Fibroblast of skin of right quadriceps (primary cell): ENCODE data around the gene RTN4RL2.
A peak's percentile ranks its signal among the peaks of the same experiment; 100 is the strongest.
"Not testable (repeated sequence)": the region's sequence is repeated elsewhere in the genome, so short reads cannot be mapped to it uniquely, and the experiment has no call there.

Source experiments
- DNase-seq: peaks from one replicate; pipeline ENCODE4 v3.0.0-alpha.2; 2013

Gene RTN4RL2

DNA sequence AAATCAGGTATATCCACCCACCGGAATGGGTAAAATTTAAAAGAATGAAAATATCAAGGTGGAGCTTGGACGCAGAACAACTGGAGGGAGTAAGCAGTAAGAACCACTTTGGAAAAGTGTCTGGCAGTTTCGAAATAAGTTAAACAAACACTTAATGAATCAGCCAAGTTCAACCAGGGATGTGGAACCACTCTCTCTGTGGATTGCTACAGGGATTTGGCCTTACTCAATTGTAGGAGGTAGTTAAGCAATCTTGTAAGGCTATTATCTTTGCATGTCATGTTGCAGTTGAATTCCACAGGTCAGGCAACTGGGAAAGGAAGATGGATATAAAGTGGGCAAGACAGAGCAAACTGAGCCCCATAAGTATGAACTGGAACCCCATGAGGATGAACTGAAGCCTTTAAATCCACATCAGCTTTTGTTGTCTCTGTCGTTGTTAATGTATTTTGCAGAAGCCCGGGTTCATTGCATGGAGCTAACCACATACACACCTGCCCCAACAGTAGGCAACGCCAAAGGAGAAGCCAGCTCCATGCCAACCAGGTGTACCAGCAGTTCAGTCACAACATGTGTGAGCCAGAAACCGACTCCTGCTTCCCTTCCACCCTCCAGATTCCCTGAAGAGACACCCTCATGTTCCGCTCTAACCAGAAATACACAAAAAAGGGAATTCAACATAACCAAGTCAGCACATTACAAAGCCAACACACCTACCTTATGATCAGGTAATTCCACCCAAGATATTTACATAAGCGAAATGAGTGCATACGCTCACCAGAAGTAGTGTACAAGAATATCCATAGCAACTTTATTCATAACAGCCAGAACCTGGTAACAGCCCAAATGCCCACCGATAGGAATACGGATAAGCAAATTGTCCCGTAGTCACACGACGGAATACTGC, 25.4 kb upstream of the RTN4RL2 start:
- peak; percentile 92 for DNase-seq

DNA sequence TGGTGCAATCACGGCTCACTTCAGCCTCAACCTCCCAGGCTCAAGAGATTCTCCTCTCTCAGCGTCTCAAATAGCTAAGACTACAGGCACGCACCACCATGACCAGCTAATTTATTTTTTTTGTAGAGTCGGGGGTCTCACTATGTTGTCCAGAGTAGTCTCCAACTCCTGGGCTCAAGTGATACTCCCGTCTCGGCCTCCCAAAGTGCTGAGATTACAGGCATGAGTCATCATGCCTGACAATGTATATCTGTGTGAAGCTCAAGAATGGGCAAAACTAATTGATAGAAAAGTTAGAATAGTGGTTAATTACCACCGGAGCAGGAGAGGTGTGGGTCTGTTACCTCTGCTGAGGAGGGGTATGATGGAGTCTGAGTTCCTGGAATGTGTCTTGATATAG, 24.3 kb upstream of the RTN4RL2 start:
- no peak for DNase-seq

DNA sequence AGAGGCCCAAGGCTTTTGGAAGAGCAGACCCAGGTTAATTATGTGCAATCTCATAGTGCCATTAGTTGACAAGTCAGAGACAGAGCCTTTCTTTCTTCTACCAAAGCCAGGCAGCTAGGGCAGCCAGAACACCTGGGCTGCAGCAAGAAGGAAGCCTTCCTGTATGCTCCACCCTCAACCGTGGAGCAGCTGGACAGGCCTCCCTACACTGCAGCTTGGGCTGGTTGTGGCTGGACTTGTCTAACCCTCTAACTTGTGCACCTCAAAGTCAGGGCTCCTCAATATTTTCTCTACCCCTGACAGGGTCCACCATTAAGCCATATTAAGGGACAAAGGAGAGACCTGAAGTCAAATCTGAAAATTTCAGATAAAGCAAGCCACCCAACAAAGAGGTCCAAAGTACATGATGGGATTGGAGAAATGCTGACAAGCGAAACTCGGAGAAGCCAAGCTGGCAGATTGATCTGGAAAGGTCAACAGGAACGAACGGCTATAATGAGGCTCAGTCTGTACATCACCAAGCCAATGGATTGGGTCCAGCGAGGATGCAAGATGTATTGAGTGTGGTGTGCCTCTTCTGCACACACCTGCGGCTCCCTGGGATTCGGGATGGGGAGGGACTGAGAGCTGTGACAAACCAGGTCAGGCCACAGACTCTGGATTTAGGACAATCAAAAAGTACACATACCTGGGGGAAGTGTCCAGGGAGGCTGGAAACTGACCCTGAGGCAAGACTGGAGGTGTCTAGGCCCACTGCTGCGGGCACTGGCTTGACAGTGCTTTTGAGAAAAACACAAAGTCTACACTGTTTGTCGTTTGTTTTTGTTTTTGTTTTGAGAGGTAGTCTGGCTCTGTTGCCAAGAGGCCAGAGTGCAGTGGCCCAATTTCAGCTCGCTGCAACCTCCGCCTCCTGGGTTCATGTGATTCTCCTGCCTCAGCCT, 21.7 kb upstream of the RTN4RL2 start:
- DNase-seq, result no peak

DNA sequence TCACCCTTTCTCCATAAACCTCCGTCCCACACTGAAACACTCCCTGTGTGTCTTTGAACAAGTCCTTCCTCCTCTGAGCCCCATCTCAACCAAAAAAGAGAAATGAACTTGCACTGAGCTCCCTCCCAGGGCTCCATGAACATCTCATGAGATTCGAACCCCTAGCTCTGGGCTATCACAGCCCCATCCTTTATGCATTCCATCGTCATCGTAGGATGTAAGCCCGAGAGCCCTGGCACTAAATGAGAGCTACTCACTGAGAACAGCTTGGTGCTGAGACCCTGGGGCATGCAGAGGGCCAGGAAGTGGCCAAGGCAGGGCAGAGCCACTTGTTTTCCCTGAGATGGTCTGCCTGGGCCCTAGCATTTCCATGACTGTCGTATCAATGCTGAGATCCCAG, 20.5 kb upstream of the RTN4RL2 start:
- DNase-seq, result no peak

DNA sequence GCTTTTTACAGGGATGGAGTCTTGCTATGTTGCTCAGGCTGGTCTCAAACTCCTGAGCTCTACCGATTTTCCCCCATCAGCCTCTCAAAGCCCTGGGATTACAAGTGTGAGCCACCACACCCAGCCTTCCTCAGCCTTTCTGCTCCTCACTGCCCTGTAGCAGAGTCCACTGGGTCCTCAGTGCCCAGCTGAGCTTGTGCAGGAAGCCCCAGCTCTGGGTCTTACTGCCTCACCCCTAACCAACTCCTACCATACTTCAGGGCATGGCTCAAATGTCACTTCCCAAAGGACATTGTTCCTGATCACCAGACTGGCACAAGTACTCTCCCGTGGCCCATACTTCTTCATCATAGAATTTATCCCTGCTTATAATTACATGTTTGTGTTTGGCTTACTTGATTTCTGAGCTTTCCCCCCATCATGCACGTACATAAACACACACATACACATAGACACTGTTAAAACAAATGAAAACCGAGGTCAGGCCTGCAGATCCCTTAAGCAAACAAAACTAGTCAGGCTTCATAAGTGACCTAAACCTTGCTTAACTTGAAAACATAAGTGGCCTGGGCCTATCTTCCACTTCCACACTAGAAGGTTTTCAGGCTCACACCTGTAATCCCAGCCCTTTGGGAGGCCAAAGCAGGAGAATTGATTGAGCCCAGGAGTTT, 19.4 kb upstream of the RTN4RL2 start:
- DNase-seq, result no peak

DNA sequence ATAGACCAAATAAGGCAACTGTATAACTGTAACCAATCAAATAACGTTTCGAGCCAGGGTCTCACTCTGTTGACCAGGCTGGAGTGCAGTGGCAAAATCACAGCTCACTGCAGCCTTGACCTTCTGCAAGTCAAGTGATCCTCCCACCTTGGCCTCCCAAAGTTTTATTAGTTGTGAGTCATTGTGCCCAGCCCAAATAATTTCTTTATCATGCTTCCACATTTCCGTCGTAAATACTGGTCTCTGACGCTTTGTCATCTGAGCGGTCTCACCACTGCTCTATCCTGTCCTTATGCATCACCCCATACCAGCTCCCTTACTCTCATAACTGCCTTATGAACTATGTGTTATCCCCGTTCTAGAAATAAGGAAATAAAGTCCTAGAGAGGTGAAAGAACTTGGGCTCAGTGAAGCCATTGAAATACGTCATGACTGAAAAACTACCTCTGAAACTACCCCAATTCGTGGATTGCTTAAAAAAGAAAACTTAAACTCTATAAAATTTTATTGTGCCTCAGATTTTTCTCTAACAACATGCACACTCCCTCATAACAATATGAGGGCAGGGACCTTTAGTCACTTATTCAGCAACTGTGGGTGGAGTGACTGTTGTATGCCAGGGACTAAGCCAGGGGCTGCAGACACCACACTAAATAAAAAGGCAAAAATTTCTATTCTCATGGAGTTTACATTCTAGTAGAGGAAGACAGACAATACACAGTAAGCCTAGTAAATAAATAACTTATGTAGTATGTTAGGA, 15.8 kb upstream of the RTN4RL2 start:
- DNase-seq, result no peak

DNA sequence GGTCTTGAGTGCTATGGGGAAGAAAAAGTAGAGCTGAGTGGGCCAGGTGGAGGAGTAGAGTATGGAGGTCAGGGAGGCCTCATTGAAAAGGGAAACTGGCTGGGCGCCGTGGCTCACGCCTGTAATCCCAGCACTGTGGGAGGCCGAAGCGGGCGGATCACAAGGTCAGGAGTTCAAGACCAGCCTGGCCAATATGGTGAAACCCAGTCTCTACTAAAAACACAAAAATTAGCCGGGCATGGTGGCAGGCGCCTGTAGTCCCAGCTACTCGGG, 15.3 kb upstream of the RTN4RL2 start:
- not testable (repeated sequence) for DNase-seq

DNA sequence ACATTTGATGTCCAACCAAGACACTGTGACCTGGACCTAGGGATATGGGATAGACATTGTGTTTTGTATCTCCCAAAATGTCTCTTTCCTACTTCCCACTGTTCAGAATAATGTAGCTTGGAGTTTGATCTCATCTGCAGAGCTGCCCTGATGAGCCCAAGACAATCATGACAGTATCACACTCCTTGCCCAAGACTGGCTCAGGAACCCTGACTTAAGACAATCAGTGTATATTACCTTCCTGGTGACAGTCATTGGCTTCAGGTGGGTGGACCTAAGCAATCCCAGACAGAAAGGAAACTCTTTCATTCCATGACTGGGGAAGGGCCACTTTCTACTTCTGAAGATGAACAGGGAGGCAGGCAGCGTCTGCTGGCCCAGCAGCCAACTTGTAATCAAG, 14.3 kb upstream of the RTN4RL2 start:
- no peak for DNase-seq

DNA sequence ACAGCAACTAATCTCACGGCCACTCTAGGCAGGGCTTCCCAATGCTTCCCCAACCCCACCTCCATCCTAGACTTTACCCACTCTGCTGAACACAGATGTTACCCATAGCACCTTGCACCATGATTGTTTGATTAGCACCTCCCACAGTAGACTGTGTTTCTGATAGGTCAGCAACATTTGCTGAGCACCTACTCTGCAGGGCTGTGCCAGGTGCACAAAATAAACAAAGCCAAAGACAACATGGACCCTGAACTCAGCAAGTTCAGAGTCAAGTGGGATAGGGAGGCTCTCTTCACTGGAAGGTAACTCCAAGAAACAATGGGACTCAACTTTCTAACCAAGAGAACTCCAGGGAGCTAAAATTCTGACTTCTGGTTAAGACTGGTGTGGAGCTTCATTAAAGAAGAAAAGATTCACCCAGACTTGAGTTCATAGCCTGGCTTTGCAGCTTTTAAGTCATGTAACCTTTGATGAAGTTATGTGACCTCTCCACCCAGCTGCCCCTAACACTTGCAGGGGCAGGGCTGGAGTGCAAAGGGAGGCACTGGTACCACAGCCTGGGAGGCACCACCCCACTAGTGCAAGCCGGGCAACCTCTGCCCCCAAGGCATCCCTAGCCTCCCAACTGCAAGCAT, 6.7 kb upstream of the RTN4RL2 start:
- DNase-seq, result no peak

DNA sequence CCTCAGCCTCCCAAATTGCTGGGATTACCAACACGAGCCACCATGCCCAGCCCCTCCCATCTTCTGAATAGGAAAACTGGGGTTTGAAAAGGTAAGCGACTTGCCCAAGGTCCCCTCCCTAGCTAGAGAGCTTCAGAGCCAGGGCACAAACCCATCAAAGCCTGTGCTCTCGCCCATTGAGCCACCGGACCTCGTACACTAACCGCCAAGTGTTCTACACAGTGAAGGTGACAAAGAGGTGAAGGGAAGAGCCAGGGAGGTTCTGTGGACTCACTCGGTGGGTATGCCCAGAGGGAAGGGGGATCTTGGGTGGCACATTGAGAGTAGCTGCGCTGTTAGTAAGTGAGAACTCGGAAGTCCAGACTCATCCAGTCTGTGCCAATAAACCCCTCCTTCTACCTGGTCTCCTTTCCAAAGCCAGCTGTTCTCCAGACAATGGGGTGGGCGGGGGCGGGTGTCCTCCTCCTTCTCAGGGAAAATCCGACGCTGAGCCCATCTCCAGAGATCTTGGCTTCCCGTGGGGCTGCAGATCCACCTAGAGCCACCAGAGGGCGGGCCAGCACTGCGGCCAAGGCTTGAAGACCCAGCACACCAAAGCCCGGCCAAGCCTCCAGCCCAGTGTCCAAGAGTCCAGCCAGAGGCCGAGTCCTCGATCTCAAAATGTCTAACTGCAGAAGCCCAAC, 3.2 kb upstream of the RTN4RL2 start:
- peak; percentile 56 for DNase-seq

DNA sequence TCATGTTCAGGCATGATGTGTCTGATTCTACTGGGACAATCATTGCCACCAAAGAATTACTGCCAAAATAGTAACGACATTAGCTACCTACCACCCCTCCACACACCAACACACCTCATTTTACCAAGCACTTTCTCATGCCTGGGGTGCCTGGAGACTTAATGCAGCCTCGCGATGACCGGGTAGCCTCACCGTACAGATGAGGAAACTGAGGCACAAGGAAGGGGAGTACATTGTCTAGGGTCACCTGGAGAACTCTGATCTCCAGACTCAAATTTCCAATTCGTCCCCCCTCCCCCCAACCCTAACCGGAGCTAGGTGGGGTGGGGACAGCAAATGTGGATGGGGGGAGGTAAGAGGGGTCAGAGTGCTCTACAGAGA, 2.7 kb upstream of the RTN4RL2 start:
- no peak for DNase-seq

DNA sequence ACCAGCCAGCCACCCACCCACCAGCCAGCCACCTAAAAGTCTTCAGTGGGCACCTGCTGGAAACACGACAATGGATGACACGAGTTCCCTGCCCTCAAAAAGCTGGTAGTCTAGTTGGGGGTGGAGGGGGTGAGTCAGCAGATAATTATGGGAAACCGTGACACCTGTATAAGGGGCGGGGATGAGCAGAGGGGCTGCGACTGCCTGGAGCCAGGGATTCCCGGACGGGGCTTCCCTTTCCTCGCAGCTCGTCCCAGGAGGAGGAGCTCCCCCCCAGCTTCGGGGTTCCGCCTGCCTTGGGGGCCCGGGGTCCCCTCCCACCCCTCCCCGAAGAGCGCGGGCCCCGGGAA, 2.3 kb upstream of the RTN4RL2 start:
- DNase-seq, result no peak

DNA sequence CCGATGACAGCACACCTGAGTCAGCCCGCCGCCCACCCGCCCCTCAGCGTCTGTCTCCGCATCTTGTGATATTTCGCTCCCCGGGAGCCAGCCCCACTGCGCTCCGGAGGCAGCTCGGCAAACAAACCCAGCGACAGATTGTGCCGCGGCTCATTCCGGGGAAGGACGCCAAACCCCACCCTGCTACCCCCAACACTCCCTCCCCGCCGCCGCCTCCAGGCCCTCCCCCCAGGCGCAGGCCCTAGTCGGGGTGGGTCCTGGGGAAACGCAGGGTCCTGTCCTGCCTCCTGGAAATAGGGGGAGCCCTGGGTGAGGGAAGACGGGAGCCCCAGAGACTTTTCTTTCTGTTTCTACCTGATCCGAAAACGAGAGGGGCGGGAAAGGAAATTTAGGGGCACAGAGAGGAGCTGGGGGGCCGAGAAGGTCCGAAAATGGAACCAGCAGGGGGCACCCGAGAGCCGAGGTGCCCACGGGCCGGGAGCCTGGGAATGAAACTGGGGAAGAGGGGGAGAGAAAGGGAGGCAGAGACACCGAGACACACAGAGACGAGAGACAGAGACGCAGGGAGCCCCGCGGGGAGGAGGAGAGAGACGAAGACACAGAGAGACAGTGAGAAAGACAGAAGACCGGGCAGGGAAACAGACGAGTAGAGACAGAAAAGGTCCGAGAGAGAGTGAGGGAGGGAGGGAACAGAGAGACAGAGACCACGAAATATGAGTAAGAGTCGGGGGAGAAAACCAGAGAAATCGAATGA, 1.7 kb upstream of the RTN4RL2 start:
- DNase-seq, result no peak

DNA sequence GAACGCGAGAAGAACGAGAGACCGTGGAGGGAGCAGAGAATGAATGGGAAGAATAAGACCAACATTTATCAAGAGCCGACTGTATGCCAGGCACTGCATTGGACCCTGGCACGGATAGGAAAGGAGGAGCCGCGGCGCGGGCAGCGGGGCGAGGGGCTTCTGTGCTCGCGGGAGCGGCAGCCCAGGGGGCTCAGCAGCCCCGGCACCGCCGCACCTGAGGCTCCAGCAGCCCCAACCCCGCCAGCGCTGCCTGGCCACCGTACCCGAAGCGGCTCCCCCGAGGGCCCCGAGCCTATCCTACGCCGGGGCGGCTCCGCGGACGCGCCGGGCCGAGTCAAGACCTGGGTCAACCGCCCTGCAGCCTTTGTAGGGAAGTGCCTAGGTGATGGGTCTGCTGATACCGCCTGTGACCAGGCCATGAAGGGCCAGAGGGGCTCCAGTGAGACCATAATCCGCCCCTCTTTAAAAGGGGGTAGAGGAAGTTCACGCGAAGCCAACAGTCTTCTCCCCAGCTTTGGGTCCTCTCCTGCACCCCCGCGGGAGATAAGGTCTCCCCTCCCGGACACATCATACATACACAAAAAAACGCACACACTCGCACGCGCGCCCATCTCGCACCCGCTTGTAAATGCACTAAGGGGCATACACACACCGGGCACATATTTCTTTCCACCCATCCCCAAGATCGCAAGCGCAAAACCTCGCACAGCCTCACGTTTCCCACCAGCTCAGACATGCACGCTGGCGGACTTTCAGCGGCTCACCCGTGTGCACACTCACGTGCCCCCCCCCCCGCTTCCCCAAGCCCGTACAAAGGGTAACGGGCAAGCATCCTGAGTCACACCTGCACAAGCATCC, 935 bp upstream of the RTN4RL2 start:
- DNase-seq, result no peak

DNA sequence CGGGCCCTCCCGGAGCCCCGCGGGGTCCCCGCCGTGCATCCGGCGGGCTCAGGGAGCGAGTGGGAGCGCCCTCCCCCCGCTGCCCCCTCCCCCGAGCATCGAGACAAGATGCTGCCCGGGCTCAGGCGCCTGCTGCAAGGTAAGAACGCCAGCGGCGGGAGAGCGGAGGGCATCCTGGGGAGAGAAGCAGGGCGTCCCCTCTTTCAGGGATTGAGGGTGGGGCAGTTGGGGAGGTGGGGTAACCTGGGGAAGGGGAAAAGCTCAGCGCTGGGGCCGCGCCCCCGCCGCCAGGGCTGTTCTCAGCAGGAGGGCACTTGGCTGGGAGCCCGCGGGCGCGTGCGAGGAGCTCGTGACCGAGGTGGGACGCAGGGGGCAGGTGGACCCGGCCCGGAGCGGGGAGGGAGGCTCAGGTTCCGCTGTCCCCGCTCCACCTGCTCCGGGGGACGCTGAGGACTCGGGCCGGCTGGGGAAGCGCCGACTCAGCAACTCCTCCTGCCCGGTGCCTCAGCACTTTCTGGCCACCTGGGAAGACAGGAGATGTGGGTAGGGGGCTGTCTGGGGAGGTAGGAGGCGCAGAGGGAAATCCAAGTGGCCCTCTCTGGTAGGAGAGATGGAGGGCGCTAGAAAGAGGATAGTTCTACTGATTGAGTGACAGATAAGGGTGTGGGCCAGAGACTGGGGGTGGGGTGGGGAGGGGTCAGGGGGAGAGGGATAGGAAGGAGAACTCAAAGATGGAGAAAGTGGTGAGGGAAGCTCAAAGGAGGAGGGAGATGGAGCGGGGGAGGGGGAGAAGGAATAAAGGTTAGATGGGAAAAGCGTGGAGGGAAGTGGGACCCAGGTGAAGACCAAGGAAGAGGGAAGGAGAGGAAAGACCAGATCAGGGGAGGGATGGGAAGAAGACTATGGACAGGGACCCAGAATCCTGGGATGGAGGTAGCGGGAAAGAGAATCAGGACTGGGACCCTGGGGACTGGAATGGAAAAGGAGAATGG, 726 bp downstream of the RTN4RL2 start:
- no peak for DNase-seq

DNA sequence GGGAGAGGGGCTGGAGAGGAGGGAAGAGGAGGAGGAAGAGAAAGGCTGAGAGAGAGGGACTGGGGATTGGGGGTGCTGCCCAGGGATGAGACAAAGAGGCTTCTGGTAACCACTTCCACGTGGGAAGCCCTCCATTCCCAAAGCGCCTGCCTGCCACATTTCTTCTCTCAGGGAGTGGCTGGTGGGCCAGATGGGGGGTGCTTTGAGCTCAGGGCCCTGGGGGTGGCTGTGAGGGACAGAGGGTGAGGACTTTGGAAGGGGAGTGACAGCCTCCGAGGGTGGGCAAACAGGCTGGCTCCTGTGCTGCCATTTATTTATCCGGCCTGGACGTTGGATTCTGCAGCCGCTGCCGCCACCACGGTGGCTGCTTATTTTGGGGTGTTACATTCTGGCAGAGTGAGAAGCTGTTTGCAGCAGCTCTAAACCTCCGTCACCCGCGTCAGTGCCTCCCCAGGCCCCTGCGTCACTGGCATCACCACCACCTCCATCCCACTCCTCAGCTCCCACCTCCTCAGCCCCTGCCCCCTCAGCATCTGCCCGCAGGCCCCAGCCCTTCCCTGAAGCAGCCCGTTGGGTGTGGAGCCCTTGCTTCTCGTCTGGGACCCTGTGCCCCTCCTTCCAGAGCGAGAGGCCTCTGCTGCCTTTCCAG, 1.6 kb downstream of the RTN4RL2 start:
- no peak for DNase-seq

DNA sequence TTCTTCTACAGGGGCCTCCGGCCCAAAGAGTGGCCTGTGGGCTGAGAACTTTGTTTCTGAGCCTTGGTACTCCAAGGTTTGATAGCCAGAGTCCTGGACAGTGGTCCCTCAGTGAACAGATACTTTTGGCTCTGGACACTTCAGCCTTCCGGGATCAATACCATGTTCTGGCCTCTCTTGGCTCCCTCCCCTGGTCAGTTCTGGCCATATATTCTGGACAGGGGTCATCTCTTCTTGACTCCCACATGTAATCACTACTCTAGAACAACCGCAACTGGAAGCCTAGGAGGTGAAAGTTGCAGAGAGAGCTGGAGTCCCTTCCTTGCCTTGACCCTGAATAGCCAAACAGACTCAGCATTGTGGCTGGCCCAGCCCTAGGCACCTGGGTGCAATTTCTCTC, 2.3 kb downstream of the RTN4RL2 start:
- no peak for DNase-seq
